PC-3 (cell line): ENCODE measurements around the gene ZNHIT1. TPM values are rescaled to one million over a fixed set of nuclear protein-coding genes. Genes with fewer than 3 reads are reported as not detected.

Experiments
- ATAC-seq: fragments of 200-7000 bp; cut with Tn5 transposase; 2 replicates; pipeline ENCODE4 v1.9.1; 2020; ENCODE audit warnings: mild to moderate bottlenecking, moderate library complexity
- BruUV-seq: library from RNA; stranded (reverse); fragments of 400-500 nt; replicated peaks from 2 replicates; lab custom pipeline; 2021; lab: Mats Ljungman, UMichigan
- CTCF ChIA-PET: fragments of 300-600 bp; sonication (Branson Sonifier 250); formaldehyde crosslinking; loops from one replicate; lab custom pipeline; 2022; ENCODE audit warnings: antibody characterized with exemption; lab: Charles Lee
- POLR2A ChIA-PET: fragments of 300-600 bp; sonication (Branson Sonifier 250); formaldehyde crosslinking; loops from one replicate; lab custom pipeline; 2022; ENCODE audit warnings: antibody characterized with exemption; ENCODE audit not compliant: unreplicated experiment; lab: Charles Lee
- DNase-seq: peaks from one replicate; pipeline ENCODE4 v3.0.0-alpha.2; 2015
- H2AFZ ChIP-seq: fragments of 300-600 bp; sonication (generic); 2 replicates; pipeline ENCODE4 v1.6.0; 2016; ENCODE audit warnings: antibody characterized with exemption, low read length
- H3F3A ChIP-seq: fragments of 300-600 bp; sonication (generic); one replicate; pipeline ENCODE4 v1.6.0; 2017; ENCODE audit warnings: antibody characterized with exemption, low read length, control low read depth, mild to moderate bottlenecking; ENCODE audit not compliant: unreplicated experiment
- H3K27ac ChIP-seq: fragments of 300-600 bp; sonication (generic); 2 replicates; pipeline ENCODE4 v1.5.1; 2016; ENCODE audit warnings: mild to moderate bottlenecking, low read length
- H3K27me3 ChIP-seq: fragments of 300-600 bp; sonication (generic); 2 replicates; pipeline ENCODE4 v1.6.1; 2016; ENCODE audit warnings: low read length, mixed read lengths
- H3K36me3 ChIP-seq: fragments of 300-600 bp; sonication (generic); 2 replicates; pipeline ENCODE4 v1.6.1; 2016; ENCODE audit warnings: low read depth, mixed run types, low read length, mixed read lengths
- H3K4me1 ChIP-seq: fragments of 300-600 bp; sonication (generic); 2 replicates; pipeline ENCODE4 v1.5.1; 2016; ENCODE audit warnings: low read length; ENCODE audit not compliant: insufficient read depth
- H3K4me2 ChIP-seq: fragments of 300-600 bp; sonication (generic); 2 replicates; pipeline ENCODE4 v1.6.0; 2016; ENCODE audit warnings: low read length
- H3K4me3 ChIP-seq: fragments of 300-600 bp; sonication (generic); 2 replicates; pipeline ENCODE4 v1.5.1; 2016; ENCODE audit warnings: mild to moderate bottlenecking, low read length, mixed read lengths
- H3K79me2 ChIP-seq: fragments of 300-600 bp; sonication (generic); 2 replicates; pipeline ENCODE4 v1.6.1; 2017; ENCODE audit warnings: low read length, mixed read lengths
- H3K9ac ChIP-seq: fragments of 300-600 bp; sonication (generic); 2 replicates; pipeline ENCODE4 v1.6.0; 2016; ENCODE audit warnings: mild to moderate bottlenecking, low read length
- H3K9me2 ChIP-seq: fragments of 300-600 bp; sonication (generic); replicated peaks from 2 replicates; pipeline ENCODE4 v1.6.1; 2016; ENCODE audit warnings: mixed run types, low read length, mixed read lengths
- H3K9me3 ChIP-seq: fragments of 300-600 bp; sonication (generic); 2 replicates; pipeline ENCODE4 v1.6.1; 2016; ENCODE audit warnings: low read length, mixed read lengths
- H4K20me1 ChIP-seq: fragments of 300-600 bp; sonication (generic); 2 replicates; pipeline ENCODE4 v1.6.1; 2016; ENCODE audit warnings: low read length, mixed read lengths
- EZH2 ChIP-seq: fragments of 300-600 bp; sonication (generic); IDR thresholded peaks from one replicate; pipeline ENCODE4 v1.6.1; 2017; ENCODE audit warnings: antibody characterized with exemption, mild to moderate bottlenecking, low read length; ENCODE audit not compliant: unreplicated experiment
- EZH2phosphoT487 ChIP-seq: fragments of 300-600 bp; sonication (generic); IDR thresholded peaks from 2 replicates; pipeline ENCODE4 v1.6.1; 2018; ENCODE audit warnings: mild to moderate bottlenecking, antibody characterized with exemption, low read length, borderline replicate concordance
- intact Hi-C: fragments of 100-400 bp; cut with micrococcal nuclease; formaldehyde crosslinking; loops from 2 replicates; pipeline ENCODE4 v1.9.0; 2023
- total RNA-seq: library from RNA; depleted of rRNA; stranded (reverse); fragments of >200 nt; gene quantifications from 2 replicates; pipeline ENCODE4 v1.2.3, GENCODE V29; 2014
- TF ChIP-seq, protein P1 (sequence below): fragments of 300-600 bp; sonication (generic); conservative IDR thresholded peaks from 2 replicates; pipeline ENCODE4 v1.5.1; 2017; ENCODE audit warnings: antibody characterized with exemption, low read depth, mild to moderate bottlenecking, low read length

Gene ZNHIT1
- total RNA-seq, 1 experiment from 2014 or later: 188 TPM

- TF ChIP-seq EZH2 (no peak), EZH2phosphoT487 (no peak)
- TF ChIP-seq, protein P1, sequence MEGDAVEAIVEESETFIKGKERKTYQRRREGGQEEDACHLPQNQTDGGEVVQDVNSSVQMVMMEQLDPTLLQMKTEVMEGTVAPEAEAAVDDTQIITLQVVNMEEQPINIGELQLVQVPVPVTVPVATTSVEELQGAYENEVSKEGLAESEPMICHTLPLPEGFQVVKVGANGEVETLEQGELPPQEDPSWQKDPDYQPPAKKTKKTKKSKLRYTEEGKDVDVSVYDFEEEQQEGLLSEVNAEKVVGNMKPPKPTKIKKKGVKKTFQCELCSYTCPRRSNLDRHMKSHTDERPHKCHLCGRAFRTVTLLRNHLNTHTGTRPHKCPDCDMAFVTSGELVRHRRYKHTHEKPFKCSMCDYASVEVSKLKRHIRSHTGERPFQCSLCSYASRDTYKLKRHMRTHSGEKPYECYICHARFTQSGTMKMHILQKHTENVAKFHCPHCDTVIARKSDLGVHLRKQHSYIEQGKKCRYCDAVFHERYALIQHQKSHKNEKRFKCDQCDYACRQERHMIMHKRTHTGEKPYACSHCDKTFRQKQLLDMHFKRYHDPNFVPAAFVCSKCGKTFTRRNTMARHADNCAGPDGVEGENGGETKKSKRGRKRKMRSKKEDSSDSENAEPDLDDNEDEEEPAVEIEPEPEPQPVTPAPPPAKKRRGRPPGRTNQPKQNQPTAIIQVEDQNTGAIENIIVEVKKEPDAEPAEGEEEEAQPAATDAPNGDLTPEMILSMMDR: no peak
- DNase-seq (no peak), ATAC-seq (no peak)
- Histone ChIP-seq H3K79me2 (no peaks in the 10 kb centered on the region), H3K9me3 (no peaks in the 10 kb centered on the region), H4K20me1 (no peaks in the 10 kb centered on the region), H3K4me3 (no peak overlapping the region), H3K9me2 (no peaks in the 10 kb centered on the region), H3K36me3 (no peaks in the 10 kb centered on the region; the same call in 1 of the 2 replicates), H3K27ac (no peak overlapping the region), H3K27me3 (no peaks in the 10 kb centered on the region), H3K9ac (no peak overlapping the region), H3K4me2 (no peak overlapping the region), H3F3A (no peaks in the 10 kb centered on the region), H3K4me1 (no peaks in the 10 kb centered on the region), H2AFZ (no peak overlapping the region)
- intact Hi-C loops: no loop called here
- ChIA-PET CTCF (no interaction called here), POLR2A (no interaction called here)
- no TSS peak for BruUV-seq
These were observed 7.8 kb upstream of the ZNHIT1 start for GRCh38 chr7:101210143-101210542.

DNA sequence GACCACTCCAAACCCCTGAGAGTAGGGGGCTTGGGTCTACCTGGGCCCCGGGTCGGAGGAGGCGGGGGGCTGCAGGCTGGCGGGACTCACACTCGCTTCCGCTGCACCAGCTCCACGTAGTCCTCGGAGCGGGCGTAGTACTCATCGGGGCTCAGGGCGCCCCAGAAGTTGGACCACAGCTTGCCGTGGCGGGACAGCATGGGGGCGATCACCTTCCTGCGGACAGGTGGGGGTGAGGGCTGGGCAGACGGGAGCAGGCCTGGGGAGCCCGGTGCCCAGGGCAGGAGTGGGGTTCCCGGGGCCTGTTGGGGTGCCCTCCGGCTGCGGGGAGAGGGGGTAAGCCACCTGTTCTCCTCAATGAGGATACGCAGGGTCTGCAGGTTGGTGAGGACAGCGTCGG is 6.5 kb upstream of the ZNHIT1 start:
- Histone ChIP-seq H3K4me1 (peaks cover 10% of the 10 kb centered on the region), H2AFZ (no peak overlapping the region), H3K9ac (no peak overlapping the region), H3K27ac (no peak overlapping the region), H4K20me1 (no peaks in the 10 kb centered on the region), H3F3A (no peaks in the 10 kb centered on the region), H3K36me3 (no peaks in the 10 kb centered on the region; the same call in 1 of the 2 replicates), H3K4me3 (no peak overlapping the region), H3K4me2 (no peak overlapping the region), H3K27me3 (no peaks in the 10 kb centered on the region), H3K9me3 (no peaks in the 10 kb centered on the region), H3K79me2 (peaks cover 12% of the 10 kb centered on the region), H3K9me2 (no peaks in the 10 kb centered on the region)
- intact Hi-C loops: no loop called here
- BruUV-seq: no TSS peak
- CTCF ChIA-PET: no interaction called here
- ATAC-seq (no peak), DNase-seq (no peak)
- POLR2A ChIA-PET: no interaction called here
- TF ChIP-seq EZH2phosphoT487 (no peak), EZH2 (no peak)
- TF ChIP-seq, protein P1: no peak

GRCh38 chr7:101212014-101212413 is 6.0 kb upstream of the ZNHIT1 start:
- POLR2A ChIA-PET: no interaction called here

More at GRCh38 chr7:101212014-101212413, 6.0 kb upstream of the ZNHIT1 start:
- Histone ChIP-seq H3K9ac (no peak overlapping the region), H3K9me2 (no peaks in the 10 kb centered on the region), H3K4me2 (no peak overlapping the region), H3K4me1 (peaks cover 11% of the 10 kb centered on the region), H4K20me1 (no peaks in the 10 kb centered on the region), H3K36me3 (no peaks in the 10 kb centered on the region; the same call in 1 of the 2 replicates), H3K4me3 (no peak overlapping the region), H2AFZ (no peak overlapping the region), H3K79me2 (peaks cover 17% of the 10 kb centered on the region), H3K9me3 (no peaks in the 10 kb centered on the region), H3K27me3 (no peaks in the 10 kb centered on the region), H3K27ac (no peak overlapping the region), H3F3A (no peaks in the 10 kb centered on the region)
- DNase-seq (no peak), ATAC-seq (no peak)
- no peak for TF ChIP-seq EZH2
- no peak for TF ChIP-seq EZH2phosphoT487
- TF ChIP-seq, protein P1: no peak
- BruUV-seq: no TSS peak
- CTCF ChIA-PET: no interaction called here
- intact Hi-C loops: no loop called here
